GM12878 (cell line): ENCODE results near the gene TAF7L. TPM values are rescaled to one million over a fixed set of nuclear protein-coding genes. Genes with fewer than 3 reads are reported as not detected.

ENCODE experiments used
- BCLAF1 ChIP-seq: fragments of 450-650 bp; IDR thresholded peaks from 2 replicates; pipeline ENCODE4 v1.6.1; 2017; ENCODE audit warnings: antibody characterized with exemption, mild to moderate bottlenecking, moderate library complexity
- CREB1 ChIP-seq: IDR thresholded peaks from 2 replicates; pipeline ENCODE4 v1.6.1; 2012; ENCODE audit warnings: low read depth, mild to moderate bottlenecking, inconsistent platforms
- MLLT1 ChIP-seq: fragments of 450-650 bp; IDR thresholded peaks from 2 replicates; pipeline ENCODE4 v1.6.1; 2016; ENCODE audit warnings: mild to moderate bottlenecking
- REST ChIP-seq: IDR thresholded peaks from 2 replicates; pipeline ENCODE4 v1.6.1; 2012; ENCODE audit warnings: mild to moderate bottlenecking, low read depth, low read length
- SMAD5 ChIP-seq: IDR thresholded peaks from 2 replicates; pipeline ENCODE4 v1.6.1; 2016; ENCODE audit warnings: antibody characterized with exemption, low read depth
- WRNIP1 ChIP-seq: IDR thresholded peaks from 2 replicates; pipeline ENCODE4 v1.6.1; 2011; ENCODE audit warnings: low read depth, low read length, improper control_type of control experiment, borderline replicate concordance
- polyA plus RNA-seq, 11 experiments: library from polyadenylated mRNA; depleted of rRNA in 4 of 11; unstranded in 6 of 11; stranded (reverse) in 5 of 11; fragments of >200 nt; fragmentation: Nextera tagmentation in 4 of 11; fragmentation: Illumina TruSeq in 1 of 11; extraction: Ambion mirVana in 4 of 11; extraction: Trizol in 1 of 11; gene quantifications; 1 replicate in 1 of 11; 2 replicates in 10 of 11; pipeline versions ENCODE4 v1.2.1 to v1.2.3, GENCODE V29; 2011 to 2016; ENCODE audit warnings: inconsistent platforms in 2 of 11, missing spikeins in 2 of 11, low read depth in 1 of 11
- total RNA-seq, 4 experiments: library from RNA; depleted of rRNA in 3 of 4; stranded (reverse); fragments of >200 nt in 3 of 4; fragmentation: Illumina TruSeq in 1 of 4; extraction: Trizol in 1 of 4; gene quantifications; 2 replicates each; pipeline versions ENCODE4 v1.2.1 to v1.2.3, GENCODE V29; 2013 to 2021
- TF ChIP-seq, protein P1 (sequence below): fragments of 450-650 bp; IDR thresholded peaks from 2 replicates; pipeline ENCODE4 v1.6.1; 2018; ENCODE audit warnings: mild to moderate bottlenecking, low read depth, moderate library complexity; ENCODE audit not compliant: partially characterized antibody

The TAF7L gene
- total and polyA plus RNA-seq, 10 of the 15 experiments (the other 5 are each of a cell fraction or from before 2014, with no cell fraction given): 0.05 to 0.11 (median 0.08) TPM; not detected in 6

- TF ChIP-seq, protein P1, sequence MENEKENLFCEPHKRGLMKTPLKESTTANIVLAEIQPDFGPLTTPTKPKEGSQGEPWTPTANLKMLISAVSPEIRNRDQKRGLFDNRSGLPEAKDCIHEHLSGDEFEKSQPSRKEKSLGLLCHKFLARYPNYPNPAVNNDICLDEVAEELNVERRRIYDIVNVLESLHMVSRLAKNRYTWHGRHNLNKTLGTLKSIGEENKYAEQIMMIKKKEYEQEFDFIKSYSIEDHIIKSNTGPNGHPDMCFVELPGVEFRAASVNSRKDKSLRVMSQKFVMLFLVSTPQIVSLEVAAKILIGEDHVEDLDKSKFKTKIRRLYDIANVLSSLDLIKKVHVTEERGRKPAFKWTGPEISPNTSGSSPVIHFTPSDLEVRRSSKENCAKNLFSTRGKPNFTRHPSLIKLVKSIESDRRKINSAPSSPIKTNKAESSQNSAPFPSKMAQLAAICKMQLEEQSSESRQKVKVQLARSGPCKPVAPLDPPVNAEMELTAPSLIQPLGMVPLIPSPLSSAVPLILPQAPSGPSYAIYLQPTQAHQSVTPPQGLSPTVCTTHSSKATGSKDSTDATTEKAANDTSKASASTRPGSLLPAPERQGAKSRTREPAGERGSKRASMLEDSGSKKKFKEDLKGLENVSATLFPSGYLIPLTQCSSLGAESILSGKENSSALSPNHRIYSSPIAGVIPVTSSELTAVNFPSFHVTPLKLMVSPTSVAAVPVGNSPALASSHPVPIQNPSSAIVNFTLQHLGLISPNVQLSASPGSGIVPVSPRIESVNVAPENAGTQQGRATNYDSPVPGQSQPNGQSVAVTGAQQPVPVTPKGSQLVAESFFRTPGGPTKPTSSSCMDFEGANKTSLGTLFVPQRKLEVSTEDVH: no peak
- no peak for TF ChIP-seq BCLAF1
- TF ChIP-seq CREB1: no peak
- no peak for TF ChIP-seq MLLT1
- TF ChIP-seq WRNIP1: no peak
- no peak for TF ChIP-seq REST
- no peak for TF ChIP-seq SMAD5
Measured at GRCh38 chrX:101274198-101274597, 16.9 kb downstream of the TAF7L start (continued).
